Stimulated activated naive CD8-positive, alpha-beta T cell treated with anti-CD3 and anti-CD28 coated beads, Interleukin-15, amount 100 ng/mL, for 72 hours (primary cell): ENCODE measurements around the gene CTBP1.
A peak's percentile ranks its signal among the peaks of the same experiment; 100 is the strongest.

Experiments
- ATAC-seq: fragments of 150-1000 bp; cut with Tn5 transposase; 2 replicates; pipeline ENCODE4 v1.10.0; 2021; ENCODE audit warnings: mild to moderate bottlenecking, moderate library complexity
- DNase-seq, 2 donors: peaks; one replicate each; pipeline ENCODE4 v3.0.0; 2021 to 2022
- H3K27ac Mint-ChIP-seq, 2 donors: one replicate each; pipeline ENCODE4 v1.8.0; 2022; ENCODE audit warnings: mild to moderate bottlenecking in 2 of 2, mixed read lengths in 2 of 2, moderate library complexity in 2 of 2
- H3K27me3 Mint-ChIP-seq: one replicate; pipeline ENCODE4 v1.8.0; 2022; ENCODE audit warnings: mixed read lengths
- H3K4me1 Mint-ChIP-seq: one replicate; pipeline ENCODE4 v1.8.0; 2022; ENCODE audit warnings: mild to moderate bottlenecking, mixed read lengths
- H3K4me3 Mint-ChIP-seq, 2 donors: one replicate each; pipeline ENCODE4 v1.8.0; 2022; ENCODE audit warnings: mild to moderate bottlenecking in 2 of 2, mixed read lengths in 2 of 2, moderate library complexity in 1 of 2
- H3K9me3 Mint-ChIP-seq, 2 donors: one replicate each; pipeline ENCODE4 v1.8.0; 2022; ENCODE audit warnings: mixed read lengths in 2 of 2

The CTBP1 gene

DNA sequence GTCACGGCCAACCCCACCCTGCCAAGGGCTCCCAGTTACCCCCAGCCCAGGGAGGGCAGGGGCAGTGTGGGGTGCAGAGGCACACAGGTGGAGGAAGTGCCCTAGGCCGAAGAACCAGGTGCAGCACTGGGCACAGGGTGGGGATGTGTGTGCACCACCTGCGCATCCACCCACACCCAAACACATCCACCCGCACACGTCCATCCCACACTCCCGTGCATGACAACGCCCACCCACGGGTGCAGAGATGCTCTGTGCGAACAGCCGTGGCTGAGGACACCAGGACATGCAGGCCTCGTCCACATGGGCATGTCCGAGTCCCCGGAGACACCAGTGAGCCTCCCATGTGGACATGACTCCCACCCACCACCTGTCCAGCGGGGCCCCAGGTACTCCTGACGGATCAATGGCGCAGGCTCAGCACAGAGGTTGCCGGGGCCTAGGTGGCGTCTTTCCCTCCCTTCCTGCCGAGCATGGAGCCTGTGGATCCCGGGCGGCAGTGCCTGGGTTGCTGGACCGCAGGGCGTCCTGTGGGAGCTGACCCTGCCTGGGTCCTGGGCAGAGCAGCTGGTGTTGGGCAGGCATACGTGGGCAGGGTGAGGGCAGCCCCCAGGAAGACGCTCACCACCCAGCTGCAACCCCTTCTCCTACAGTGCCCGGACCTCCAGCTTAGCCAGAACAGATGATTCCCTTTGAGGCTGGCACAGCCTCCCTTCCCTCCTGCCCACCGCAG, 19.6 kb downstream of the CTBP1 start:
- no peak overlapping the region for H3K4me3 Mint-ChIP-seq
- no peaks in the 10 kb centered on the region for H3K9me3 Mint-ChIP-seq
- H3K27ac Mint-ChIP-seq: peak overlapping the region in 1 of 2 donors; percentile 31
- DNase-seq: no peak
- H3K27me3 Mint-ChIP-seq: no peaks in the 10 kb centered on the region
- ATAC-seq: peak; percentile 21
- H3K4me1 Mint-ChIP-seq: peaks cover 2% of the 10 kb centered on the region

DNA sequence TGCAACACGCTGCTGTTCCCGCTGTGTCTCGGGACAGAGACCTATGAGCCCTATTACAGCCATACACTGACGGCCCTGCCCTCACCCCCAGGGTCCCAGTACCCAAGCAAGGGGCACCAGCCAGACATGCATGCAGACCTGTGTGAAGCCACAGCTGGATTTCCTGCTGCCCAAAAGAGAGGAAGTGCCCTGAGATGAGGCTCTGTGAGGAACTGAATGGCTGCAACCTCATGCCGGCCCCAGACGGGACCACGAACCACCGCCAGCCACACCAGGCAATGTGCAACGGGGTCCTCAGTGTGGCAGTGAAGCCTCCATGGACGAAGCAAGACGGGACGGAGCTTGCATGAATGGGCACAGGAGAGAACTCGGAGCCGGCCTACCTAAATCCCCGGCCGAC, 21.1 kb downstream of the CTBP1 start:
- Mint-ChIP-seq H3K4me3 (no peak overlapping the region), H3K4me1 (peaks cover 10% of the 10 kb centered on the region), H3K27me3 (no peaks in the 10 kb centered on the region), H3K27ac (no peak overlapping the region), H3K9me3 (no peaks in the 10 kb centered on the region)
- DNase-seq: no peak
- ATAC-seq: no peak

DNA sequence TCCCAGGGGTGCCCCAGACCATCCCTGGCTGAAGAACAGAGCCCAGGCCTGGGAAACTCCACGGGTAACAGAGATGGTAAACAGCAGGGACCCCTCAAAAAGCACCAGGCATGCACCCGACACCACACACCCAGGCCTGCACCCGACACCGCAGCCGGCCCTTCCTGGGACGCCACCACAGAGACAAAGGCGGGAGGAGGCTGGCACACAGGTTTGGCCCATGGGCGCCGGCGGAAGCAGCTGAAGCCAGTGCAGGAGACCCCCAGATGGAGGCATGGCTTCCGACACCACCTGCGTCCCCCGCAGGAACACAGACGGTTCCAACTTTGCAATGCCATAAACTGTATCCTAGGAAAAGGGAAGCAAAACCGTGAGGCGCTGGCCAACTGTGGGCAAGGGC, 22.3 kb downstream of the CTBP1 start:
- Mint-ChIP-seq H3K4me1 (peaks cover 10% of the 10 kb centered on the region), H3K4me3 (no peak overlapping the region), H3K9me3 (no peaks in the 10 kb centered on the region), H3K27me3 (no peaks in the 10 kb centered on the region), H3K27ac (no peak overlapping the region)
- DNase-seq (no peak), ATAC-seq (no peak)

DNA sequence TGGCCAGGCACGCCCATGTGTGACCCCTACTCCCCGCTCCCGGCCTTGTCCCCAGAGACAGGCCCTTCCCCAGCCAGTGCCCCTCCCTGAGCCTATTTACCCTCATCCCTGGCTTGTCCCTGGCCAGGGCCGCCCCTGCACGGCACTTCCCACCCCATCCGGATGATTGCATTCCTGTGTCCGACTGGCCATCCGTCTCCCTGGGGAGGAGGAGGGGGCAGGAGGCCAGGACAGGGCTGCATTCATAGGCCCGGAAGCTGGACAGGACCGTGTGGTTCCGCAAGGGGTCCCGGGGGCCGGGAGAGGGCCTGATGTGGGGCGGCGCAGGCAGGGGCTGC, 22.8 kb downstream of the CTBP1 start:
- Mint-ChIP-seq H3K4me3 (no peak overlapping the region), H3K4me1 (peaks cover 10% of the 10 kb centered on the region), H3K27ac (peak overlapping the region in 1 of 2 donors; percentile 54), H3K9me3 (no peaks in the 10 kb centered on the region), H3K27me3 (no peaks in the 10 kb centered on the region)
- ATAC-seq: no peak
- DNase-seq: no peak

DNA sequence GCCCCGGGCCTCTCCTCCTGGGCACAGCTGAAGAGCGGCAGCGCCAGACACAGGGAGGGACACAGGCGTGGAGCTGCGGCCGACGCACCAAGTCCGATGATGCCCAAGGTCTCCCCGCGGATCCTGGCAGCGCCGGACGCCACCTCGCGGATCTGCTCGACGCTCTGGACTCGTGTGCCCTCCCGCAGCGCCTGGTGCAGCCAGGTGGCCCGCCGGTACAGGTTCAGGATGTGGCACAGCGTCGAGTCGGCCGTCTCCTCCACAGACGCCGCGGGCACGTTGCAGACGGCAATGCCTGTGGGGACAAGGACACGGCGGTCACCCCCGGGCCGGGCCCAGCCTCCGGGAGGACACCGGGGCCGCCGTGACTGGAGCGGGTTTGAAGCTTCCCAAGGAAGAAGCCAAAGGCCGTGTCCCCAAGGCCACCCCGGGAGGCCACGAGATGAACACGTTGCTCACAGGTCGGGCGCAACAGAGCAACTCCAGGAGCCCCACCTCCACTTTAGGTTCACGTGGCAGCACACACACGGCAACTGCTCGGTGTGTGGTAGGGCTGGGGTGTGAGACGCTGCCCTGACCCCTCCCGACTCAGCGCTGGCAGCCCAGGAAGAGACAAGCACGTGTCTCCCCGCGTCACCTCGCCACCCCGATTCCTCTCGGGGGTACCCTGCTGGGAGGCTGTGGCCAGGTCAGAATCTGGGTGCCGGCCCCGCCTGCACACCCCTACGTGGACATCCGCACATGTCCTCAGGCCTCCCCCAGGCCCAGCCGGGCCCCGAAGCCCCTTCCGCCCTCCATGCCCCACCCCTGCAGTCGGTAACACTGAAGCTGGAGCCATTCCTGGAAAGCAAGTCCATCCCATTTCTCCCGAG, 23.4 kb downstream of the CTBP1 start:
- ATAC-seq (no peak), DNase-seq (no peak)
- Mint-ChIP-seq H3K9me3 (no peaks in the 10 kb centered on the region), H3K4me3 (no peak overlapping the region), H3K27ac (no peak overlapping the region), H3K4me1 (peaks cover 10% of the 10 kb centered on the region), H3K27me3 (no peaks in the 10 kb centered on the region)

DNA sequence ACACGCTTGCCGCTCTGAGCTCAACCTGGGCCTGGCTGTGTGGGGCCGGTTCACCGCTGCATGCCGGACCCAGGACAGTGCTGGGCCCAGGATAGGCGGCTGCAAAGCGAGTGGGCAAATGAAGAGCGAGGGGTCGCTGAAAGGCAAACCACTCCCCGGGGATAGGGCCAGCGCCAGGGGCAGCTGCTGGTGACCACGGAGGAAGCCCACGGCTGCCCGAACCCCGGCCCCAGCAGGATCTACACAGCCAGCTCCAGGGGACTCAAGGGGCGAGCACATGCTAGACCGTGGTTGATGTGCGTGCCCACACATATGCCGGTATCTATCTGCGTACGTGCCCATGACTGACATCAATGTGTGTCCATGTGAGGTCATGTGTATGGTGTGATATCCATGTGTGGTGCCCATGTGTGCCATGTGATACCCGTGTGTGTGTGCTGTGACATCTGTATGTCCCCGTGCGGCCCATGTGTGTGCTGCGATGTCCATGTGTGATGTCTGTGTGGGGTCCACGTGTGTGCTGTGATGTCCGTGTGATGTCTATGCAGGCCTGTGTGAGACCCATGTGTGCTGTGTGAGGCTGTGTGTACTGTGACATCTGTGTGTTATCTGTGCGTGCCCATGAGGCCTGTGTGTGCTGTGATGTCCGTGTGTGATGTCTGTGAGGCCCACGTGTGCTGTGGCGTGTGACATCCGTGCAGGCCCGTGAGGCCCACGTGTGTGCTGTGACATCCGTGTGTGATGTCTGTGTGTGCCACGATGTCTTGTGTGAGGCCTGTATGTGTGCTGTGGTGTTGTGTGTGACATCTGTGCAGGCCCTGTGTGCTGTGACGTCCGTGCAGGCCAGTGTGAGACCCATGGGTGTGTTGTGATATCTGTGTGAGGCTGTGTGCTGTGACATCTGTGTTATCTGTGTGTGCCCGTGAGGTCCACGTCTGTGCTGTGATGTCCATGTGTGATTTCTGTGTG, 24.8 kb downstream of the CTBP1 start:
- Mint-ChIP-seq H3K4me1 (peaks cover 17% of the 10 kb centered on the region), H3K27me3 (no peaks in the 10 kb centered on the region), H3K9me3 (no peaks in the 10 kb centered on the region), H3K27ac (peak overlapping the region in 1 of 2 donors; percentile 95), H3K4me3 (no peak overlapping the region)
- no peak for DNase-seq
- ATAC-seq: no peak

DNA sequence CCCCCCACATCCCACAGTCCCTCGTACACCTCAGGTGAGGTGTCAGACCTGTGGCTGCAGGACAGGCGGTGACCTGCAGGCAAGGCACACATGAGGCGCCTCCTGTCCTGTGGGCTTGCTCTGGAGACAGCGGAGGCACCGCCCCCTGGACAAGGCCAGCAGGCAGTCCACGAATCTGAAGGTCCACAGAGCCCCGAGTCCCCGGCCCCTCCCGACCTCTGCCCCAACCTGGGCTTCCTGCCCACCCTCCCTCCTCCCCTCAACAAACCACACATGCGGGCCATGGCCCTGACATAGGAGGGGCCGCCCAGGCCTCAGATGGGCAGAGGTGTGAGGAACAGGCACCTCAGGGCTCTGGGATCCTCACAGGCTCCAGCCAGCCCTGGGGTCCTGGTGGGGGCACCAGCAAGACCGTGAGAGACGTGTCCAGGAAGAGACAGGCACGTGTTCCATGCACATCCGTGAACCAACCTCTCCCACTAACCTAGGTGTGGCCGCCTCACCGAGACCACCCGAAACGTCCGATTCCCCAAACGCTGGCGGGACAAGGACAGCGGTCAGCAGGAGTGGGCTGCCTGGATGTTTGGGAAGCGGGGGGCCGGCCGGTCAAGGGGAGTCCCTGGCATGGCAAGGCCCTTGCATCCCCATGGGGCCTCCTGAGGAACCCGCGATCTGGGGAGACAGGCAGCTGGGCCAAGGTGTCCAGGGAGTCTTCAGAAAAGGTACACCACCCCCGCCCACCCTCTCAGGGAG, 25.8 kb downstream of the CTBP1 start:
- DNase-seq (no peak), ATAC-seq (peak; percentile 26)
- Mint-ChIP-seq H3K4me1 (peaks cover 28% of the 10 kb centered on the region), H3K9me3 (no peaks in the 10 kb centered on the region), H3K27me3 (no peaks in the 10 kb centered on the region), H3K4me3 (no peak overlapping the region), H3K27ac (no peak overlapping the region)

DNA sequence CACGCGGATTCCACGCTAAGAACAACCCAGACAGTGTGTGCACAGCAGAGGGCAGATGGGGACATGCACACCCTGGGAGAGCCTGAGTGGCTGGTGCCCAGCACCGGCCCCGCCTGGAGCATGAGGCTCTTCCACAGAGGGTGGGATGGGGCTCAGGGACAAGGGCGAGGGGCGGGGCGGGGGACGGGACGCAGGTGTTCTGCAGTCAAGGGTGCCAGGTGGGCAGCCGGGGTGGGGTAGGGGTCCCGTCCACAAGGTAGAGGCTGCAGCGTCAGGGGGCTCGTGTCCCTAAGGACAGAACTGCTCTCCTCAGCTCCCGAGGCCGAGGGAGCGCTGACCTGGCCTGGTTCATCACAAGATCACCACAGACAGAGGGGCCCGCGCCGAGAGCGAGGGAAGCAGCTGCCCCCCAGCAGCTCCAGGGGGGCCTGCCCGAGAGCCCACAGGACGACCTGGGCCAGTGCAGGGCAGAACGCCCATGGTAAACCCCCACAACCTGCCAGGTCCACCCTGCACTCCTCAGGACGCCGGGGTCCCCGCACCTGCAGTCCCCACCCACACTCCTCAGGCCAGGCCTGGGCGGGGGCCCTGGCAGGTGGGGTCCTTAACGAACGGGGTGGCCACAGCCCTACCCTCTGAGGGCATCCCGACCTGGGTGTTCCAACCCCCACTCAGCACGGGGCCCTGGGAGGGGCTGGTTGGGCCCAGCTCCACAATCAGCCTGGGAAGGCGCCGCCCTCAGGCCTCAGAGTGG, 26.7 kb downstream of the CTBP1 start:
- no peak overlapping the region for H3K27ac Mint-ChIP-seq
- no peaks in the 10 kb centered on the region for H3K27me3 Mint-ChIP-seq
- H3K4me1 Mint-ChIP-seq: peaks cover 37% of the 10 kb centered on the region
- H3K9me3 Mint-ChIP-seq: no peaks in the 10 kb centered on the region
- no peak for DNase-seq
- no peak overlapping the region for H3K4me3 Mint-ChIP-seq
- peak; percentile 63 for ATAC-seq

DNA sequence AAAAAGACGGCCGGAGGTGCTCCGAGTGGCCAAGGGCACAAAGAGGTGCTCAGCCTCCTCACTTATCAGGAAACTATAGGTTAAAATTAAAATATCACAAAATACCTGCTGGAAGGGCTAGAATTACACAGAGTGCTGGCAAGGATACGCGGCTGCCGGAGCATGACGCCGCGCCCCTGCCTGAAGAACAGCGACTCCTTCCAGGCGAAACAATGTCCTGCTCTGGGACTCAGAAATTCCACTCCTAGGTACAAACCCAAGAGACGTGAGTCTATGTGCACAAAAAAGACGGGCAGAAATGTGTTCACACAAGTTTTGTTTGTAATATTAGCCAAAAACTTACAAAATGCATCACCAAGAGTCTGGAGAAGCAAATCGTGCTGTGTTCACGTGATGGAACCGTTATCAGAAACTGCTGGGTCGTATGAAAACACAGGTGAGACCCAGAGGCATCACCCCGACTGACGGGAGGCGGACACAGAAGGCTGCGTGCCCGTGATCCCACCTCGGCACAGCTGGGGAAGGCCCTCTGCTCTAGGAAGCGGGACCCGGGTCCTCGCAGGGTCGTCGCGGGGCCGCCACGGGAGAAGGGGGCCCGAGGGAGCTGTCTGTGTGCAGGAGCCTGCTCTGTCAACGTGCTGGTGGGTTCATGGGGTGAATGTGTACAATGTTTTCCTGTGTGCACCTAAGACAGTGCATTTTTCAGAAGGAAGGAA, 27.6 kb downstream of the CTBP1 start:
- Mint-ChIP-seq H3K4me3 (no peak overlapping the region), H3K27me3 (no peaks in the 10 kb centered on the region), H3K27ac (no peak overlapping the region), H3K4me1 (peaks cover 46% of the 10 kb centered on the region), H3K9me3 (no peaks in the 10 kb centered on the region)
- ATAC-seq (no peak), DNase-seq (no peak)

DNA sequence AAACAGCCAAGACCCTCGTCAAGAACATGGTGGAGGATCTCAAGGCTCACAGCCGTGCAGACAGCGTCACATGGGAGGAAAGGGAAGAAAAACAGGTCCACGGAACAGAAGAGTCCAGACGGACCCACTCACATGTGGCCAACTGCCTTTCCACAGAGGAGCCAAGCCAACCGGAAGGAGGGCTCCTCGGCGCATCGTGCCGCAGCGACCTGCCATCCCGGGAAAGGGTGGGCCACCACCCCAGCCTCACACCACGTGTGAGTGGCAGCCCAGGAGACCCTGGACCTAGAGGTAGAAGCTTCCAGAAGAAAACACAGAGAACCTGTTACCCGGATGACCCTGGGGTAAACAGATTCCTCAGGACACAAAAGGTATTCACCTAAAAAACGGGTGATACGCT, 28.4 kb downstream of the CTBP1 start:
- ATAC-seq (no peak), DNase-seq (no peak)
- no peak overlapping the region for H3K4me3 Mint-ChIP-seq
- H3K27ac Mint-ChIP-seq: no peak overlapping the region
- no peaks in the 10 kb centered on the region for H3K9me3 Mint-ChIP-seq
- no peaks in the 10 kb centered on the region for H3K27me3 Mint-ChIP-seq
- H3K4me1 Mint-ChIP-seq: peaks cover 53% of the 10 kb centered on the region

DNA sequence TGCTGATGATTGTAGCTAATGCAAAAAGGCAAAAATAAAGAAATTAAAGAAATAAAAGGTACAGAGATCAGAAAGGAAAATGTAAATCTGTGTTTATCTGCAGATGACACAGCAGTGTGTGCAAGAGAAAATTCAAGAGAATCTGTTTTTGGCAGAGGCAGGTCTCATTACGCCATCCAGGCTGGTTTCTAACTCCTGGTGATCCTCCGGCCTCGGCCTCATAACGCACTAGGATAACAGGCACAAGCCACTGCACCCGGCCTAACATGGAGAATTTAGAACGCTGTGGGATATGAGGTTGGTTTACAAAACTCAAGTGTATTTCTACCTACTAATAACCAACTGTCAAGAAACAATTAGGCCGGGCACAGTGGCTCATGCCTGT, 29.4 kb downstream of the CTBP1 start:
- Mint-ChIP-seq H3K4me1 (peaks cover 58% of the 10 kb centered on the region), H3K27me3 (no peaks in the 10 kb centered on the region), H3K4me3 (no peak overlapping the region), H3K27ac (peak overlapping the region in 1 of 2 donors; percentile 21), H3K9me3 (no peaks in the 10 kb centered on the region)
- no peak for DNase-seq
- ATAC-seq: no peak

DNA sequence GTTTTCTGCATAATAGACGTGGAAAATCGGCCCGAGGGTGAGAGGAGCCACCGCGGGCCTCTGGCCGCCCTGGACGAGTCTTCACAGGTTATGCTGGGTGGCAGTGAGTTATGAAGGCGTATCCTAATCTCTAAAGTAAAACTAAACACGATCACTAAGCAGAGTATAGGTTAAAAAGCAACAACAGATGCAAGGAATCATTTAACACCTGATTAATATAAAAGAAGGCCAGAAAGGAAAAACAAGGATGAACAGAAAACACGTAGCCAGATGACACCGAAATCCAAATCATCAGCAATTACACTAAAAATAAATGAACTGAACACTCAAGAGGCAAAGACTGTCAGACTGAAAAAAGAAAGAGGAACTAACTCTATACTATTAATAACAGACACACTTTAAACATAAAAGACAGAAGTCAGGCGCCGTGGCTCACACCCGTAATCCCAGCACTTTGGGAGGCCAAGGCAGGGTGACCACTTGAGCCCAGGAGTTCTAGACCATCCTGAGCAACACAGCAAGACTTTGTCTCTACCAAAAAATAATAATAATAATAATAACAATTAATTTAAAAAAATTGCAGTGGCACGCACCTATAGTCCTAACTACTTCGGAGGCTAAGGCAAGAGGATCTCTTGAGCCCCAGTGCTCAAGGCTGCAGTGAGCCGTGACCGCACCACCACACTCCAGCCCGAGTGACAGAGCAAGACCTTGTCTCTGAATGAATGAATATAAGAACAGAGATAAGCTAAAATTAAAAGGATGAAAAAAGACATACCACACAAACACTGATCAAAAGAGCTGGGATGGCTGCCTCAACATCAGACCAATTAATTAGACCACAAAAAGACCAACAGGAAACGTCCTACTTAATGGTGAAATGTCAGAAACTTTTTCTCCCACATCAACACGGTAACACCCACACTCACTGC, 30.0 kb downstream of the CTBP1 start:
- Mint-ChIP-seq H3K27ac (peak overlapping the region in 1 of 2 donors; percentile 21), H3K4me1 (peaks cover 52% of the 10 kb centered on the region), H3K4me3 (peak overlapping the region in 1 of 2 donors; percentile 14), H3K9me3 (no peaks in the 10 kb centered on the region), H3K27me3 (no peaks in the 10 kb centered on the region)
- ATAC-seq: no peak
- DNase-seq: no peak

DNA sequence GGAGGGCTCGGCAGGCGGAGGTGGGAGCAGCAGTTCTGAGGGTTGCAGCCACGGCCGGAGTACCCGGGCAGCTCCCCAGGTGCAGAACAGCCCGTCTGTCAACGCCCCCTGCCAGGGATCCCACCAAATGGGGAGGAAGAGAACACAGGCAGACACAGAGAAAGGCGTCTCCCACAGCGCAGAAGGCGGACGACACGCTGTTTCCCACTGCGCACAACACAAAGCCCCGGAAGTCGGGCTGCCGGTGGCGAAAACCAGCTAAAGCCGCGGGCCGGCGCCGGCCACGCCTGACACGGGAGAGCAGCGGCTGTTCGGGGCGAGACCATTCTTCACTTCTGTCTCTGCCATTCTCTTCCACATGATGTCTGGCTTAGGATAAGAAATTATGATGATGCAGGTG, 31.6 kb downstream of the CTBP1 start:
- DNase-seq: no peak
- H3K27ac Mint-ChIP-seq: peak overlapping the region; percentile 74 to 90
- ATAC-seq: no peak
- peak overlapping the region; percentile 75 to 82 for H3K4me3 Mint-ChIP-seq
- no peaks in the 10 kb centered on the region for H3K27me3 Mint-ChIP-seq
- peaks cover 48% of the 10 kb centered on the region for H3K4me1 Mint-ChIP-seq
- no peaks in the 10 kb centered on the region for H3K9me3 Mint-ChIP-seq
